Common myeloid progenitor, CD34-positive (primary cell): ENCODE data around the gene OSMR.
"Not testable (repeated sequence)": the region's sequence is repeated elsewhere in the genome, so short reads cannot be mapped to it uniquely, and the experiment has no call there.

ENCODE experiments used
- CTCF ChIA-PET: fragments of 350-600 bp; sonication (Branson Sonifier 250); formaldehyde crosslinking; loops from one replicate; lab custom pipeline; 2021; ENCODE audit warnings: antibody characterized with exemption; lab: Charles Lee
- POLR2A ChIA-PET: fragments of 350-600 bp; sonication (Branson Sonifier 250); formaldehyde crosslinking; loops from one replicate; lab custom pipeline; 2021; ENCODE audit warnings: antibody characterized with exemption; lab: Charles Lee
- DNase-seq, 3 donors: peaks; one replicate each; pipeline versions ENCODE4 v3.0.0 to v3.0.0-alpha.2; 2013
- H3K27ac ChIP-seq, 2 experiments: 1 replicate in 1 of 2; 2 replicates in 1 of 2; pipeline ENCODE4 v1.7.0; 2013; ENCODE audit warnings: inconsistent platforms in 2 of 2, low read length in 2 of 2, mild to moderate bottlenecking in 2 of 2, low read depth in 1 of 2, moderate library complexity in 1 of 2; ENCODE audit not compliant: severe bottlenecking in 2 of 2, insufficient read depth in 1 of 2, poor library complexity in 1 of 2
- H3K27me3 ChIP-seq, 5 experiments: replicated peaks in 2 of 5; 1 replicate in 3 of 5; 2 replicates in 2 of 5; pipeline versions ENCODE4 v1.6.1 to v1.7.0; 2013; ENCODE audit warnings: low read length in 4 of 5, mild to moderate bottlenecking in 2 of 5, moderate library complexity in 2 of 5, inconsistent platforms in 1 of 5; ENCODE audit not compliant: insufficient read depth in 5 of 5, control insufficient read depth in 4 of 5
- H3K36me3 ChIP-seq, 4 experiments: 1 replicate in 2 of 4; 2 replicates in 2 of 4; pipeline versions ENCODE4 v1.6.1 to v1.7.0; 2013; ENCODE audit warnings: low read length in 3 of 4, control low read depth in 1 of 4, mild to moderate bottlenecking in 1 of 4; ENCODE audit not compliant: control insufficient read depth in 4 of 4, insufficient read depth in 4 of 4
- H3K4me1 ChIP-seq, 4 experiments: 1 replicate in 3 of 4; 2 replicates in 1 of 4; pipeline versions ENCODE4 v1.6.1 to v1.7.1; 2013; ENCODE audit warnings: low read length in 3 of 4, mild to moderate bottlenecking in 3 of 4, control low read depth in 1 of 4, inconsistent platforms in 1 of 4, moderate library complexity in 1 of 4; ENCODE audit not compliant: control insufficient read depth in 4 of 4, insufficient read depth in 4 of 4; ENCODE audit errors: control extremely low read depth in 1 of 4
- H3K4me3 ChIP-seq, 7 experiments: 1 replicate in 4 of 7; 2 replicates in 3 of 7; pipeline versions ENCODE4 v1.5.1 to v1.7.0; 2013; ENCODE audit warnings: mild to moderate bottlenecking in 7 of 7, low read length in 6 of 7, moderate library complexity in 6 of 7, inconsistent platforms in 2 of 7, low read depth in 2 of 7, control low read depth in 1 of 7; ENCODE audit not compliant: insufficient read depth in 4 of 7, control insufficient read depth in 1 of 7; ENCODE audit errors: extremely low read depth in 1 of 7
- H3K9me3 ChIP-seq, 5 experiments: 1 replicate in 4 of 5; 2 replicates in 1 of 5; pipeline versions ENCODE4 v1.6.1 to v1.7.1; 2013; ENCODE audit warnings: low read length in 4 of 5, mild to moderate bottlenecking in 2 of 5, inconsistent platforms in 1 of 5, low read depth in 1 of 5, moderate library complexity in 1 of 5; ENCODE audit not compliant: control insufficient read depth in 4 of 5, insufficient read depth in 2 of 5; ENCODE audit errors: control extremely low read depth in 1 of 5
- WGBS: methylation state at CpG from one replicate; pipeline ENCODE4 v1.1.5; 2013; ENCODE audit not compliant: insufficient coverage; 5-methylcytosine and 5-hydroxymethylcytosine counted together

The OSMR gene

DNA sequence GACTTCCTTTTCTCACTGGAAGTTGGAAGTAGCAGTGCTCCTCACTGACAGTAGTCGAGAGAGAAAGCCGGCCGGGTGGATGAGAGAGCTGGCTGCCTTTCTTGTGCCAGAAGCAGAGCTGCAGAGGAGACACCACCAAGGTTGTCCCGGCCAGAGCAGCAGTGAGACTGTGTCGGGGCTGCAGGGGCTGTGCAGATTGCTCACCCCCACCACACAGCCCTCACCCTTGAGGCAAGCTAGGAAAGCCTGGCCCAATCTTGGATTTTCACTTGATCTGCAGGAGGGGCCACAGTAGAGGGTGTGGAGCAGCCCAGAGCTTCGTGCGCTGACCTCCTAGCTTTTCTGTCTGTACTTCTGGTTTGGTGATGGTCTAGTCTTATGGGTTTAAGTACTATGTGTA lies 9.1 kb downstream of the OSMR start:
- 96% methylated on average over 5 of the region's 7 CpGs for WGBS
- CTCF ChIA-PET = no interaction called here

DNA sequence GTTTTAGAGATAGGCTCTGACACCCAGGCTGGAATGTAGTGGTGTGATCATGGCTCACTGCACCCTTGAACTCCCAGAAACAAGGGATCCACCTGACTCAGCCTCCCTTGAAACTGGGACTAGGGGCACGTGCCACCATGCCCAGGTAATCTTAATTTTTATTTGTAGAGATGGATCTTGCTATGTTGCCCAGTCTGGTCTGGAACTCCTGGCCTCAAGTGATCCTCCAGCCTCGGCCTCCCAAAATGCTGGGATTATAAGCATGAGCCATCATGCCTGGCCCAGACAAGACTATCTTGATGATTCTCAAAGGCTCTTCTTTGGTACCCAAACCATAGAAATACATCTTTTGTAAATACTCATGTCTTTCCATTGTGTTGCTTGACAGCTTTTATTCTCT lies 10.8 kb downstream of the OSMR start:
- no peak for DNase-seq
- peaks cover 0 to 27% (median 5%) of the 10 kb centered on the region in 5 experiments for H3K27me3 ChIP-seq
- no peaks in the 10 kb centered on the region for H3K36me3 ChIP-seq
- 100% methylated on average over 1 of the region's 2 CpGs for WGBS
- H3K9me3 ChIP-seq = peaks cover 0 to 14% (median 0%) of the 10 kb centered on the region in 5 experiments
- CTCF ChIA-PET = no interaction called here
- no peak overlapping the region for H3K4me3 ChIP-seq
- no peaks in the 10 kb centered on the region for H3K4me1 ChIP-seq
- H3K27ac ChIP-seq = no peak overlapping the region
- POLR2A ChIA-PET = no interaction called here

More for the DNA sequence above, 9.1 kb downstream of the OSMR start:
- peaks cover 0 to 27% (median 0%) of the 10 kb centered on the region in 5 experiments for H3K9me3 ChIP-seq
- DNase-seq = no peak
- no peaks in the 10 kb centered on the region for H3K4me1 ChIP-seq
- no peaks in the 10 kb centered on the region for H3K36me3 ChIP-seq
- no peak overlapping the region for H3K27ac ChIP-seq
- POLR2A ChIA-PET = no interaction called here
- peaks cover 4 to 41% (median 7%) of the 10 kb centered on the region in 5 experiments for H3K27me3 ChIP-seq
- no peak overlapping the region for H3K4me3 ChIP-seq

DNA sequence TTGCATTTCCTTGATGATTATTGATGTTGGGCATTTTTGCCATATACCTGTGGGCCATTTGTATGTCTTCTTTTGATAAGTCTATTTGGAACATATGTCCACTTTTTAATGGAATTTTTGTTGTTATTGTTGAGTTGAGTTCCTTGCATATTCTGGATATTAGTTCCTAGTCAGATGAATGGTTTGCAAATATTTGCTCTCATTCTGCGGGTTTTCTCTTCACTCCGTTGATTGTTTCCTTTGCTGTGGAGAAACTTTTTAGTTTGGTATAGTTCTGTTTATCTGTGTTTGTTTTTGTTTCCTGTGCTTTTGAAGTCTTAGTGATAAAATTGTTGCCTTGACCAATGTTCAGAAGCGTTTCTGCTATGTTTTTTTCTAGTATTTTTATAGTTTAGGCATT lies 13.0 kb downstream of the OSMR start:
- DNase-seq = no peak
- 80% methylated on average over 1 of the region's 3 CpGs for WGBS
- Histone ChIP-seq H3K27me3 (peaks cover 0 to 26% (median 5%) of the 10 kb centered on the region in 5 experiments), H3K9me3 (peaks cover 0 to 10% (median 0%) of the 10 kb centered on the region in 5 experiments), H3K4me3 (no peak overlapping the region), H3K27ac (no peak overlapping the region), H3K4me1 (no peaks in the 10 kb centered on the region), H3K36me3 (no peaks in the 10 kb centered on the region)
- CTCF ChIA-PET = no interaction called here
- POLR2A ChIA-PET = no interaction called here

DNA sequence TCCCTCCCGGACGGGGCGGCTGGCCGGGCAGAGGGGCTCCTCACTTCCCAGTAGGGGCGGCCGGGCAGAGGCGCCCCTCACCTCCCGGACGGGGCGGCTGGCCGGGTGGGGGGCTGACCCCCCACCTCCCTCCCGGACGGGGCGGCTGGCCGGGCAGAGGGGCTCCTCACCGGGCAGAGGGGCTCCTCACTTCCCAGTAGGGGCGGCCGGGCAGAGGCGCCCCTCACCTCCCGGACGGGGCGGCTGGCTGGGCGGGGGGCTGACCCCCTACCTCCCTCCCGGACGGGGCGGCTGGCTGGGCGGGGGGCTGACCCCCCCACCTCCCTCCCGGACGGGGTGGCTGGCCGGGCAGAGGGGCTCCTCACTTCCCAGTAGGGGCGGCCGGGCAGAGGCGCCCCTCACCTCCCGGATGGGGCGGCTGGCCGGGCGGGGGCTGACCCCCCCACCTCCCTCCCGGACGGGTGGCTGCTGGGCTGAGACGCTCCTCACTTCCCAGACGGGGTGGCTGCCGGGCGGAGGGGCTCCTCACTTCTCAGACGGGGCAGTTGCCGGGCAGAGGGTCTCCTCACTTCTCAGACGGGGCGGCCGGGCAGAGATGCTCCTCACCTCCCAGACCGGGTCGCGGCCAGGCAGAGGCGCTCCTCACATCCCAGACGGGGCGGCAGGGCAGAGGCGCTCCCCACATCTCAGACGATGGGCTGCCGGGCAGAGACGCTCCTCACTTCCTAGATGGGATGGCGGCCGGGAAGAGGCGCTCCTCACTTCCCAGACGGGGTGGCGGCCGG lies 16.4 kb downstream of the OSMR start:
- H3K4me1 ChIP-seq, DNase-seq, H3K4me3 ChIP-seq, CTCF ChIA-PET, H3K27ac ChIP-seq, H3K27me3 ChIP-seq, POLR2A ChIA-PET, H3K36me3 ChIP-seq: not testable (repeated sequence)
- H3K9me3 ChIP-seq = peaks cover 0 to 32% (median 4%) of the 10 kb centered on the region in 5 experiments
- 95% methylated on average over 4 of the region's 64 CpGs for WGBS

DNA sequence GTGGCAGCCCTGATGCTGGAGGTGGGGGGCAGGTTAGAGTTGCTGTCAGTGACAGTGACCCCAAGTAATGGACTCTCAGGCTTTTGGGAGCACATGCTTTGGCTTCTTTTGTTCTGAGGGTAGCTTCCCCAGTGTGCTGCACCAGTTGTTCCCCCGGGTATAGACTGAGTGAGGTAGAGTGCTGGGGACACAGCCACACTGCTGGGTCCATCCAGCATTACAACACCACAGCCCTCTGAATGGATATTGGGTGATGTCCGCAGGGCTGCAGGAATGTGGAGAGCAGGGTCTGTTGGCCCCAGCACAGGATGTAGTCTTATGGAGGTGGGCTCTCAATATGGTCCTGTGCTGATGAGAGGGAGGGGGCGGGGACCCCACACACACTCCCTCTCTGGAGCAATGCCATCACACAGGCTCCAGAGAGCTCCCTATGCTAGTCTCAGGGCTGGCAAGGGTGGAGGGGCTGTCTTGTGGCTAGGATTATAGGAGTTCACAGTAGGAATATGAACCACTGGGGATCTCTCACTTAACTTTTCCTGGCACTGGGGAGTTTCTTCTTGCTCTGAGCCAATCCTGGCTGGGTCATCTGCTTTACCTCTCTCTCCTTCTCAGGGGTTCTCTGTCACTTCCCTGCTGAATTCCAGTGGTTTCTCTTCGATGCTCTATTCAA lies 20.7 kb downstream of the OSMR start:
- no peak overlapping the region for H3K4me3 ChIP-seq
- no peaks in the 10 kb centered on the region for H3K4me1 ChIP-seq
- CTCF ChIA-PET = no interaction called here
- peaks cover 0 to 25% (median 14%) of the 10 kb centered on the region in 5 experiments for H3K27me3 ChIP-seq
- DNase-seq = no peak
- no peak overlapping the region for H3K27ac ChIP-seq
- 100% methylated on average over 1 of the region's 4 CpGs for WGBS
- H3K36me3 ChIP-seq = no peaks in the 10 kb centered on the region
- POLR2A ChIA-PET = no interaction called here
- H3K9me3 ChIP-seq = peaks cover 0 to 23% (median 4%) of the 10 kb centered on the region in 5 experiments

DNA sequence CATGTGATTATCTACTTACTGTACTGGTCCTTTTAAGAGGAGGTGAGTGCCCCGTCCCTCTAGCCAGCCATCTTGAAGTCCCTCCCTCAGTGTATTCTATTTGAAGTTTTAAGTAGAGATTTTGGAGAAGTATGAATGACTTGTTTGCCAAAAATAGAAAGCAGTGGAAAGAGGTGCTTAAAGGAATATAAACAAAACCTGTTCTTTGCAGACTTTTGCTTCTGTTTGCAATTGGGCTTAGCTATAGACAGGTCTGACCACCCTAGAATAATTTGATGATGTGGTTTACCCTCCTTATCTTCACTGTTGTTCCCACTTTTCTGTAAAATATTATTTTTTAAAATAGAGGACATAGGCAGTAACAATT lies 21.2 kb downstream of the OSMR start:
- CTCF ChIA-PET = no interaction called here
- no peak for DNase-seq
- WGBS = 100% methylated on average over 1 of the region's 1 CpG
- H3K4me3 ChIP-seq = no peak overlapping the region
- peaks cover 0 to 23% (median 4%) of the 10 kb centered on the region in 5 experiments for H3K9me3 ChIP-seq
- no peaks in the 10 kb centered on the region for H3K4me1 ChIP-seq
- no peaks in the 10 kb centered on the region for H3K36me3 ChIP-seq
- H3K27me3 ChIP-seq = peaks cover 0 to 30% (median 15%) of the 10 kb centered on the region in 5 experiments
- POLR2A ChIA-PET = no interaction called here
- no peak overlapping the region for H3K27ac ChIP-seq

DNA sequence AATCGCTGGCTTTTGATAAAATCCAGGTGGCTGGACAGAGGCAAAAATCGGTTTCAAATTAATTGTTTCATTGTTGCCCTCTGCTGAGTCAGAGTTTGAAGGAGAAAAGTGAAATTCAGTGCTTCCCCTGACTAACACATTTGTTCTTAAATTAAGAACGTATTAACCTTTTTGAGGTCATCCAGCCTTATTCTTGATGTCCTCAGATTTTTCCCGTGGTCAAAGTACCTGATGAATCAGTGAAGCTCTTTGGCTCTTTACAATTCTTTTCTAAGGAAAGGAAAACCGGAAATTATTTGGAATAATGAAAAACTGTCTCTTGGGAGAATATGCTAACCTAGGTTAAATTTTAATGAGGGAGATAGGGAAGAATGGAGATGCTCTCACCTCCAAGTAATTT lies 21.6 kb downstream of the OSMR start:
- no peaks in the 10 kb centered on the region for H3K36me3 ChIP-seq
- no peak overlapping the region for H3K4me3 ChIP-seq
- peaks cover 0 to 23% (median 4%) of the 10 kb centered on the region in 5 experiments for H3K9me3 ChIP-seq
- H3K27ac ChIP-seq = no peak overlapping the region
- CTCF ChIA-PET = no interaction called here
- no peak for DNase-seq
- H3K4me1 ChIP-seq = no peaks in the 10 kb centered on the region
- peaks cover 0 to 34% (median 16%) of the 10 kb centered on the region in 5 experiments for H3K27me3 ChIP-seq
- POLR2A ChIA-PET = no interaction called here
- 83% methylated on average over 5 of the region's 5 CpGs for WGBS
